ENCODE measurements around the gene DDOST. TPM values are rescaled to one million over a fixed set of nuclear protein-coding genes. Genes with fewer than 3 reads are reported as not detected.

The DDOST gene
- total RNA-seq, 1 donor: 183 TPM

- no peak for TF ChIP-seq CTCF (IDR thresholded peaks at IDR 0.05; ENCODE audit: insufficient read depth, low read length)
- DNase-seq (ENCODE audit: low read depth): no peak
- H3K4me3 ChIP-seq (ENCODE audit: low read depth, low read length): no peak overlapping the region
Measured at GRCh38 chr1:20621012-20621411, 40.2 kb downstream of the DDOST start.

- TF ChIP-seq CTCF (IDR thresholded peaks at IDR 0.05; ENCODE audit: insufficient read depth, low read length): no peak
- DNase-seq (ENCODE audit: low read depth): no peak
Measured at GRCh38 chr1:20619999-20620398, 41.2 kb downstream of the DDOST start.

GRCh38 chr1:20618550-20618949 lies 42.6 kb downstream of the DDOST start:
- no peak for DNase-seq (ENCODE audit: low read depth)
- TF ChIP-seq CTCF (IDR thresholded peaks at IDR 0.05; ENCODE audit: insufficient read depth, low read length): no peak
- H3K4me3 ChIP-seq (ENCODE audit: low read depth, low read length): no peak overlapping the region

More at GRCh38 chr1:20619999-20620398, 41.2 kb downstream of the DDOST start:
- H3K4me3 ChIP-seq (ENCODE audit: low read depth, low read length): no peak overlapping the region

- DNase-seq (ENCODE audit: low read depth): no peak
- no peak overlapping the region for H3K4me3 ChIP-seq (ENCODE audit: low read depth, low read length)
Measured at GRCh38 chr1:20616847-20617487, 44.2 kb downstream of the DDOST start.

GRCh38 chr1:20615946-20616846 lies 45.0 kb downstream of the DDOST start:
- no peak overlapping the region for H3K4me3 ChIP-seq (ENCODE audit: low read depth, low read length)

More at GRCh38 chr1:20616847-20617487, 44.2 kb downstream of the DDOST start:
- TF ChIP-seq CTCF (IDR thresholded peaks at IDR 0.05; ENCODE audit: insufficient read depth, low read length): no peak

GRCh38 chr1:20614131-20614579 lies 47.0 kb downstream of the DDOST start:
- H3K4me3 ChIP-seq (ENCODE audit: low read depth, low read length): no peak overlapping the region
- DNase-seq (ENCODE audit: low read depth): no peak
- TF ChIP-seq CTCF (IDR thresholded peaks at IDR 0.05; ENCODE audit: insufficient read depth, low read length): no peak

More at GRCh38 chr1:20615946-20616846, 45.0 kb downstream of the DDOST start:
- no peak for TF ChIP-seq CTCF (IDR thresholded peaks at IDR 0.05; ENCODE audit: insufficient read depth, low read length)
- DNase-seq (ENCODE audit: low read depth): peak; percentile 42
